Suprapubic skin (tissue), 2 donors: ENCODE data around the gene EP400.

ENCODE experiments used
- EP300 ChIP-seq: sonication (generic); formaldehyde crosslinking; IDR thresholded peaks from one replicate; pipeline ENCODE4 v1.6.1; 2017; ENCODE audit warnings: antibody characterized with exemption
- POLR2A ChIP-seq, 2 donors: fragments of 450-650 bp; IDR thresholded peaks; one replicate each; pipeline ENCODE4 v1.6.1; 2017; ENCODE audit warnings: antibody characterized with exemption in 2 of 2, mild to moderate bottlenecking in 2 of 2, moderate library complexity in 2 of 2

DNA sequence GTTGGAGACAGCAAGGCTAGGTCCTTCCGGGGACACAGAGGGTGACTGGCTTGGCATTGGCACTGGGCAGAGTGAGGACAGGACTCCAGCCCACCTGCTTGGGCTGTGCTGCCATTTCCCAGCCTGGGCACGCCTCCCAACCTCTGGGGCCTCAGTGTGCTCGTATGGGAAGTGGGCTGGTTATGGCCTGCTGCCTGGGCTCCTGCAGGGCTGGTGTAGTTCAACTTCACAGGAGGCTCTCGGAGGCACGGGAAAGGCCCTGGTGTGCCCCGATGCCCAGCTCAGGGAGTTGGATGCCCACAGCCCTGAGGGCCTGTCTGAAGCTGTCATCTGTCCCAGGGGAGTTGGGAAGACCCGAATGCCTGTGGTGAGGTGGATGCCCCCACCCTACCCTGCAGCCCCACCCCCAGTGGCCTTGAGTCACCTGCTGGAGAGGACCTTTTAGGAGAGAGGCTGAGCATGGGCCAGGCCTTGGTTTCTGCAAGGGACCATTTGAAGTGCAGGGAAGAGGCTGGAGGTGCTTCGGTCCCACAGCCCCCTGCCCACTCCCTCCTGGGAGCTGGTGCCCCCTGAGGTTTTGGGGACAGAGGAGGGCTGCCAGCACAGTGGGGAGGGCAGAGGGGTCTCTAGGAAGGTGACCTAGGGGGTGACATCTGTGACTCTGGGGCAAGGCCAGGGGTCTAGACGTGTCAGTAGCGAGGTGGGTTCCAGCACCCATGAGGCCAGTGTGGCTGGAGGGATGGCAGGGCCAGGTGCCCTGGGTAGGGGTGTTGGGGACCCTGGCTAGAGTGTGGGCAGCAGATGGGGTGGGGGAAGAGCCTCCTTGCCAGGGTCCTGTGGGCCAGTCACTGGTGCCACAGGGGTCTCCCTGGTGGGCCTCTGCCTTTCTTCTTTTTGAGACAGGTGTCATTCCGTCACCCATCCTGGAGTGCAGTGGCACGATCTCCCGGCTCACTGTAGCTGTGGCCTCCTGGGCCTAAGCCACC is 46.2 kb upstream of the EP400 start:
- TF ChIP-seq POLR2A (IDR thresholded peaks at IDR 0.05), result no peak
- TF ChIP-seq EP300, result no peak
